K562 (cell line): ENCODE results near the gene RAD51AP2.

ENCODE experiments used
- CTCF ChIP-seq, 3 experiments: IDR thresholded peaks in 2 of 3; conservative IDR thresholded peaks in 1 of 3; 2 replicates each; pipeline ENCODE4 v1.5.1; 2011 to 2012; ENCODE audit warnings: low read length in 3 of 3, mild to moderate bottlenecking in 3 of 3, control low read depth in 2 of 3, improper control_type of control experiment in 1 of 3, inconsistent platforms in 1 of 3, low read depth in 1 of 3, mixed read lengths in 1 of 3, moderate library complexity in 1 of 3; ENCODE audit not compliant: insufficient read depth in 2 of 3
- EHMT2 ChIP-seq: fragments of 450-650 bp; IDR thresholded peaks from 2 replicates; pipeline ENCODE4 v1.6.1; 2018; ENCODE audit warnings: antibody characterized with exemption

- TF ChIP-seq CTCF (IDR thresholded peaks at IDR 0.05 in 2 of 3, conservative IDR thresholded peaks at IDR 0.05 in 1 of 3; ENCODE audit: insufficient read depth in 2 of 3, low read depth in 1 of 3, low read length in 3 of 3) = no peak
- TF ChIP-seq EHMT2 = no peak
Measured at GRCh38 chr2:17495590-17495989, 22.6 kb downstream of the RAD51AP2 start.
